SKM-1 treated with dmso at 0.1 percent for 144 hours (cell line): ENCODE measurements around the gene TRAPPC13.

ENCODE experiments used
- DNase-seq: peaks from one replicate; lab custom pipeline; 2025; ENCODE audit not compliant: unreplicated experiment; lab: John Stamatoyannopoulos, UW

Gene TRAPPC13

DNA sequence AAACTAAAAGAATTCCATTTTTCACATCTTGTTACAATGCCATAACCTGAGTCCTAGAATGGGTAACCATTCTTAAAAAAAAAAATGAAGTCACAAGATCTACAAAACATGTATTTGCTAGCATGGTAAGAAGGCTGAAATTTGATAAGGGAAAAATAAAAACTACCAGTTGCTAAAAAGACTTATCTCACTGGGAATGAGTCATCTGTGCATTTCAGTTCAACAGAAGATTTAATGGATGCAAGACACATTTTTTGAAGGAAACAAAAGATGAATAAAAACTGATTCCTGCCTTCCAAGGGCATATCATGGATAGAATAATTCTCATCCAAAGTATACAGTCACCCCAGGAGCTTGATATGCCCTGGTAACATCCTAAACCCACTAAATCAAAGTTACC, 49.9 kb downstream of the TRAPPC13 start:
- no peak for DNase-seq

DNA sequence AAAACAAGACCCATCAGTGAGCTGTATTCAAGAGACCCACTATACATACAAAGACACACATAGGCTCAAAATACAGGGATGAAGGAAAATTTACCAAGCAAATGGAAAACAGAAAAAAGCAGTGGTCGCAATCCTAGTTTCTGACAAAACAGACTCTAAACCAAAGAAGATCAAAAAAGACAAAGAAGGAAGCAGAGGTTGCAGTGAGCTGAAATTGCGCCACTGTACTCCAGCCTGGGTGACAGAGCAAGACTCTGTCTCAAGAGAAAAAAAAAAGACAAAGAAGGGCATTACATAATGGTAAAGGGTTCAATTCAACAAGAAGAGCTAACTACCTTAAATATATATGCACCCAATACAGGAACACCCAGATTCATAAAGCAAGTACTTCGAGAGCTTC, 51.2 kb downstream of the TRAPPC13 start:
- peak; percentile 42 for DNase-seq

DNA sequence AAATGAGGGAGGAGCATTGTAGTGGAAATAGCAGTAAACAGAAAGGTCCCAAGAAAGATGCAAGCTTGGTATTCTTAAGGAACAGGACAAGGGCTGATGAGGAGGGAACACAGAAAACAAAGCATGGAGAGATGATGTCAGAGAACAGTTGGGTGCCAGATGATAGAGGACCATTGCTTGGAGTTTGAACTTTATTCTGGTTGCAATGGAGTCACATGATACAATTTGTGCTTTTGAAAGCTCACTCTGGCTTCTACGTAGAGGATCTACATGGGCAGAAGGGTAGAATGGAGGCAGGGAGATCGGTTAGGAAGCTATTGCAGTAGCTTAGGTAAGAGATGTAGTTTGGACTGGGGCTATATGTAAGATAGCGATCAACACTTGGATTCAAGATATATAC, 57.3 kb downstream of the TRAPPC13 start:
- no peak for DNase-seq

DNA sequence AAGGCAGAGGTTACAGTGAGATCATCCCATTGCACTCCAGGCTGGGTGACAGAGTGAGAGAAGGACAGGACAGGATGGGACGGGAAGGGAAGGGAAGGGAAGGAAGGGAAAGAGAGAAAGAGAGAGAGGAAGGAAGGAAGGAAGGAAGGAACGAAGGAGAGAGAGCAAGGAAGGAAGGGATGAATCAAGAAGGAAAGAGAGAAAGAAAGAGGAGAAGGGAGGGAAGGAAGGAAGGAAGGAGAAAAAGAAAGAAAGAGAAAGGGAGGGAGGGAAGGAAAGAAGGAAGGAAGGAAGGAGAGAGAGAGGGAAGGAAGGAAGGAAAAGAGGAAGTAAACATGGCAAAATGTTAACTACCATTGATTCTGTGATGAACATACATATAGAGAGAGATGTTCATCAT, 68.3 kb downstream of the TRAPPC13 start:
- DNase-seq = no peak

DNA sequence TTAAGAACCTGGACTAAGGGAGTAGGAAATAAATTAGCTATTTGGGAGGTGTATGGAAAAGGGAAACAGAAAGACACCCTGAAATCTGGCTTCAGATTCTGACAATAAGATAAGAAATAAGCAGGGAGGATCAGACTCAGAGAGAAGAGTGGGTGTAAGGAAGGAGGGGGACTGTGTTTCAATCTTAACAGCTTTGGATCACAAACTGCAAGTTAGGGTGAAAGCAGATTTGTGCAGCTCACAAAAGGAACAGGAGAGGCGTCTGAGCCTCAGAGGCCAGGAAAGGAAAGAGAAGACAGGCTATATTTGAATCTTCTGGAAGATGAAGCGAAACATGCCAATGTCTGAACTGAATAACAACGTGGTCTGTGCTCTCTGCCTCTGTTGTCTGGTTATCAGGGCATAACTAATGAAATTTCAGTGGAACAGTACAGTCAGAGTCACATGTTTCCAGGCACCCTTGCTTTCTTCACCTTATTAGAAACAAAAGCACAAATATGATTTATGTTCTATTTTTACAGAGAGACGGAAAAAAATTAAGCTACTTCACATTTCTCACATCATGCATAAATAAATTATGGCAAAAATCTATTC, 70.4 kb downstream of the TRAPPC13 start:
- DNase-seq = no peak

DNA sequence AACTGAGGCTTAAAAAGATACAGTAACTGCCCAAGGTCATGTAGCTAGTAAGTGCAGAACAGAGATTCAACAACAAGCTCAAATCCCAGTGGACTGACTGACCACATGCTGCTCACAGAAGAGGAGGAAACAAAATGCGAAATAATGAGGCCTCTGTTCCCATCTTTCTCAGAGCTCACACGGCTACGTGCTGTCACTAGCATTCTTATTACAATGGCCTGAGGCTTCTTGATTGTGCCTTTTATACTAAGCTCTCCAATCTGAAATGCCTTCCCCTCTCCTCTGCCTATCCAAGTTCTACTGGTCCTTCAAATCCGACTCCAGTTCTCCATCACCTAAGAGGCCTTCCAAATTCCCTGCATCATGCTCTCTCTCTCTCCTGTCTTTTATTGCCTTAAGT, 71.1 kb downstream of the TRAPPC13 start:
- no peak for DNase-seq

DNA sequence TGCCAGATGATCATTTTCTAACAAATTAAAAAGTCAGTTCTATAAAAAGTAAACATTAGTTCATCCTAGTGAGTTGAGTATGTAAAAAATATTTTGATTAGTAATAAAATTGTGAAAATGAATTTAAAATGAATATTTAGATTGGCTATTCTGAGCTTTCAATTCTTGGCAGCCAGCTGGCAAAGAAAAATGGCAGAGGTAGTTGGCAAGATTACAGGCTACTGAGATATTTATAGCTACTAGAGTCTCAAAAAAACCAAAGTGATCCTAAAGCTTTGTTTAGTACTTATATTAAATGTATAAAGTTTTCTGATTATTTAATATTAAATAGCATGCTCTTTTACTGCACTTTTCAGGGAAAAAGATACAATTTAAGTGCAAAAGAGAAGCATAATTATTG, 72.1 kb downstream of the TRAPPC13 start:
- no peak for DNase-seq

DNA sequence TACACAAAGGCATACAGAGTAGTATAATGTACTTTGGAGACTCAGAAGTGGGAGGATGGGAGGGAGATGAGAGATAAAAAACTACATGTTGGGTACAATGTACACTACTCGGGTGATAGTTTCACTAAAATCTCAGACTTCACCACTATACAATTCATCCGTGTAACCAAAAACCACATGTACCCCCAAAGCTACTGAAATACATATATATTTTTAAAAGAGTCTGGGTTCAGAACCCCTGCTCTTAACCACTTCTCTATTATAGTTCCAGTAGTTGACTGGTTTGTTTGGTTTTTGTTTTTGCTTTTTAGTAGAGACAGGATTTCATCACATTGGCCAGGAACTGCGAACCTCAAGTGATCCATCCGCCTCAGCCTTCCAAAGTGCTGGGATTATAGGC, 74.5 kb downstream of the TRAPPC13 start:
- DNase-seq = no peak

DNA sequence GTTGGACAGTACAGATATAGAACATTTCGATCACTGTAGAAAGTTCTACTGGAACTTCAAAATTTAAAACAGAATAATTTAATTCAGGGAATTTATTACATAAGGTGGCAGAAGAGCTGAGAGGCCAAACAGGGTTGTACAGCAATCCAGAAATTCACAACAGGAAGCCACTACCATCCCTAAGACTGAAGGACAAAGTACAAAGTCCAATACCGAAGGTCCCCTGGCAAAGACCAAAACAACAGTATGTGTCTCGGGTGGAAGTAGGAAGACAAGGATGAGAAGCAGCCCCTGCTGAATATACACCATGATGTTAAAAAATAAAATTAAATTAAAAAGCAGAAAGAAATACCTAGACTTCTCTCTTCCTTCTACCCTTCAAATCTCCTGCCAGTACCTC, 77.2 kb downstream of the TRAPPC13 start:
- no peak for DNase-seq

DNA sequence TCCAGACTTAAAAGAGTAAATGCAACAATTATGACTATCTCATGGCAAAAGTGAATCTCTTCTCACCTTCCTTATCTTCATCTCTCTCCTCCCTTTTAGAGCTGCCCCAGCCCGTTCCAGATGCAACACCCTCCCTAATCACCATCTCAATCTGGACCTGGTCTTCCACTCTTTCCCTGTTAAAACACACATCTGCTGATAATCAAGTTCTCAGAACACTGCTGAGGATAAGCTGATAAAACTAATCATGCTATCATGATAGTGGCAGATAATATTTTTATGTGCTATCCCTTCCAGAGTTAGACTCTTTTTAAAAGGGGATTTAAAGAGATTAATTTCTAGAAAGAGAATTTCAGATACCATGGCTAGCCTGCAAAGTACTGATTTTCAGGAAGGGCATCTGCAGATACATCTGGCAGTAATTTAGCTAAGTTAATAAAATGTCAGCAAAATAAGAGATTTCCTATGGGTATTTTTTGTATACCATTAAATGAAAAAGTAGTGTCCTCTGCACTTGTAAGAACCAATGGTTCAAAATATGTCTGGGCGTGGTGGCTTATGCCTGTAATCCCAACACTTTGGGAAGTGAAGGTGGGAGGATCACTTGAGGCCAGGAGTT, 79.9 kb downstream of the TRAPPC13 start:
- DNase-seq = no peak

DNA sequence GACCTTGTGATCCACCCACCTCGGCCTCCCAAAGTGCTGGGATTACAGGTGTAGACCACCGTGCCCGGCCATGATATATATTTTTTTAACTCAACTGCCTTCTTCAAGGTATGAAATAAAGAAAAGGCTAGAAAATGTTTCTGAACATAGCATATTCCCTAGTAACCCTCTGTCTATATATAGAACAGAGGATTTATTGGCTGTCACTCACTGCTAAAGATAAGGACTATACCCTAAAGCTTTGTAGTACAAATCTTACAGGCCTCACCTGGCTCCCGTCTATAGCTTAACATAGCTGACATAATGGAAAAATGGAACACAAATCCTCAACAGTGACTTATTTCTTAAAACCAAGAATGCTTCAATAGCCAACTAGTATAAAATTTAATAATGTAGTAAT, 82.8 kb downstream of the TRAPPC13 start:
- DNase-seq = no peak

DNA sequence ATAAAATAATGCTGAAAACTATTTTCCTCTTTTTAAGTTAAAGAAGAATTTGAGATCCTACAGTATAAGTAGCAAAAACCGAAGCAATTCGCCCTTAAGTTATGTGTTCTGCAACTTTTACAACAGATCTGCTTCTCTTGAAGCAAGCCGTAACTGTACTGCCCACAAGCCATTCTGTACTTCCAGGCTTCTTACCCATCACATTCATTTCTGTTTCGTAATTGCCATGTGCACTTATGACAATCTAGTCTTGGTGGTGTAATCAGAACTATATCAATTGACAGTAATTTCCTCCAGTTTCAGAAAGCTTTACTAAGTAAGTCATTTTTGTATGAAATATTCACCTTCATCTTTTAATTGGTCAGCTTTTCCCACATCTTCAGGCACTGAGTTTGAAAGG, 83.3 kb downstream of the TRAPPC13 start:
- DNase-seq = peak; percentile 7
